HUES6 (cell line): ENCODE measurements around the gene LGALS3.

Experiments
- H3K27ac ChIP-seq: 2 replicates; pipeline ENCODE4 v1.7.0; 2013; ENCODE audit warnings: low read depth, mild to moderate bottlenecking, low read length, inconsistent platforms
- H3K27me3 ChIP-seq: 2 replicates; pipeline ENCODE4 v1.6.1; 2013; ENCODE audit warnings: low read length; ENCODE audit not compliant: control insufficient read depth, insufficient read depth
- H3K36me3 ChIP-seq: 2 replicates; pipeline ENCODE4 v1.6.1; 2013; ENCODE audit warnings: low read length; ENCODE audit not compliant: control insufficient read depth, insufficient read depth
- H3K4me1 ChIP-seq: 2 replicates; pipeline ENCODE4 v1.6.1; 2013; ENCODE audit warnings: low read length; ENCODE audit not compliant: control insufficient read depth, insufficient read depth
- H3K4me3 ChIP-seq: 2 replicates; pipeline ENCODE4 v1.5.1; 2013; ENCODE audit warnings: low read depth, low read length
- H3K9ac ChIP-seq: one replicate; pipeline ENCODE4 v1.6.1; 2013; ENCODE audit warnings: mild to moderate bottlenecking, low read length
- H3K9me3 ChIP-seq: 2 replicates; pipeline ENCODE4 v1.6.1; 2013; ENCODE audit warnings: low read depth, low read length; ENCODE audit not compliant: control insufficient read depth, insufficient read depth

LGALS3 gene

DNA sequence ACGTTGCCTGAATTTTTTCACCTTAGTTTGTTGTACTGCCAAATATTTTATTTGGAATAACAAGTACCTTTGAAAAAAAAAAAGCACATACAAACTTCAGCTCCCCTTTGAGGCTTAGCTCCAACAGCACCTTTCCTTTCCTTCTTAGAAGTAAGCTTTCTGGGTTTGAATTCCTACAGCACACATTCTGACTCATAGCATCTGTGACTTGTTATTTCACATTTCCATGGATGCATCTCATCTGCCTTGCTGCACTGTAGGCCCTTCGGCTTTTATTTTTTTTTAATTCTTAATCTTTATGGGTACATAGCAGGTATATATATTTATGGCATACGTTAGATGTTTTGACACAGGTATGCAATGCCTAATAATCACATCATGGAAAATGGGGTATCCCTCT is 7.2 kb downstream of the LGALS3 start:
- peaks cover 7% of the 10 kb centered on the region for H3K36me3 ChIP-seq
- H3K27ac ChIP-seq = no peak overlapping the region
- H3K27me3 ChIP-seq = peaks cover 8% of the 10 kb centered on the region
- no peaks in the 10 kb centered on the region for H3K4me1 ChIP-seq
- H3K9me3 ChIP-seq = no peaks in the 10 kb centered on the region
- no peak overlapping the region for H3K4me3 ChIP-seq
- no peak overlapping the region for H3K9ac ChIP-seq

DNA sequence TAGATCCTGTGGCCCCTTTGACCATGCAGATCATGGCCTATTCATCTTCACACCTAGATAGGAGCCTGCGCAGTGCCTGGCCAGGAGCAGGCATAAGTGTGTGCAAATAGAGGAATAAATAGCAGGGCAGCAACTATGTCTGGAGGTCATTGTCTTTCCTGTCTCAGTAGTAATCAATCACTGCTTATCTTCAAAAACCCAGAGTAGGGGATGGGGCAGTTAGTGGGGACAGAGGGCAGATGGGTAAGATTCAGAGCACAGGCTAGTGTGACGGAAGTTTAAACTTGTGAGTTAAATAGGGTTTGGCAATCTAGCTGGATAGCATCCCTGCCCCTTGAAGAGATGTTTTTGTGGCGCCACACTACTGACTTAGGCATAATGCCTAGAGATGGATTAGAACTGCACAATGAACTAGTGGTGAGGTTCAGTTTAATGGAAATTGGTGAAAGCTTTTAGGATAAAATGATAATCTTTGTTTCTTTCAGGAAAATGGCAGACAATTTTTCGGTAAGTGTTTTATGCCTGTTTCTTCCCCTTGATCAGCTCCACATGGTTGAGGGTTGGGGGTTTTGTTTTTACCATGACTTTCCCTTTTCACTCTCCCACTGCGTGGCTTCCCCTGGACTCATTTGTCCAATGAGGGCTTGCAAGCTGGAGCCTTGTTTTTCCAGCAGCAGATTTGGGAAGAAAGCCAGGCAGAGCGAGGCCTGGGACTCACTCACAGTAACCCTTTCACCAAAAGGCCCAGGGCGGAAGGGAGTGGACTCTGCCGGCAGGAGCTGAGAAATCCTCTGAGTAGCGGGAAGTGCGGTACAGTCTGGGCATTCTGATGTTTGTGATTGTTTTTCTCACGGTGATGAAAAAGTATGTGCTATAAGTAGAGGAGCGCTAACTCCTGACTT is 8.1 kb downstream of the LGALS3 start:
- H3K9ac ChIP-seq = no peak overlapping the region
- H3K4me1 ChIP-seq = no peaks in the 10 kb centered on the region
- peaks cover 14% of the 10 kb centered on the region for H3K36me3 ChIP-seq
- H3K9me3 ChIP-seq = no peaks in the 10 kb centered on the region
- no peak overlapping the region for H3K27ac ChIP-seq
- H3K4me3 ChIP-seq = no peak overlapping the region
- no peaks in the 10 kb centered on the region for H3K27me3 ChIP-seq

DNA sequence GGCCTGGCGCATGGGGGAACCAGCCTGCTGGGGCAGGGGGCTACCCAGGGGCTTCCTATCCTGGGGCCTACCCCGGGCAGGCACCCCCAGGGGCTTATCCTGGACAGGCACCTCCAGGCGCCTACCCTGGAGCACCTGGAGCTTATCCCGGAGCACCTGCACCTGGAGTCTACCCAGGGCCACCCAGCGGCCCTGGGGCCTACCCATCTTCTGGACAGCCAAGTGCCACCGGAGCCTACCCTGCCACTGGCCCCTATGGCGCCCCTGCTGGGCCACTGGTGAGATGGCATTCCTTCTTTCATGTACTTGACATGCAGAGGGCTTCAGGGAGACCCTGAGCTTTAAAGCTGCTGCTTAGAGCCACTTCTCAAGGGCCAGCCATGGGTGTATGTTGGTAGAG is 9.0 kb downstream of the LGALS3 start:
- no peaks in the 10 kb centered on the region for H3K27me3 ChIP-seq
- no peak overlapping the region for H3K9ac ChIP-seq
- peaks cover 22% of the 10 kb centered on the region for H3K36me3 ChIP-seq
- no peaks in the 10 kb centered on the region for H3K9me3 ChIP-seq
- H3K4me3 ChIP-seq = no peak overlapping the region
- H3K27ac ChIP-seq = no peak overlapping the region
- H3K4me1 ChIP-seq = no peaks in the 10 kb centered on the region

DNA sequence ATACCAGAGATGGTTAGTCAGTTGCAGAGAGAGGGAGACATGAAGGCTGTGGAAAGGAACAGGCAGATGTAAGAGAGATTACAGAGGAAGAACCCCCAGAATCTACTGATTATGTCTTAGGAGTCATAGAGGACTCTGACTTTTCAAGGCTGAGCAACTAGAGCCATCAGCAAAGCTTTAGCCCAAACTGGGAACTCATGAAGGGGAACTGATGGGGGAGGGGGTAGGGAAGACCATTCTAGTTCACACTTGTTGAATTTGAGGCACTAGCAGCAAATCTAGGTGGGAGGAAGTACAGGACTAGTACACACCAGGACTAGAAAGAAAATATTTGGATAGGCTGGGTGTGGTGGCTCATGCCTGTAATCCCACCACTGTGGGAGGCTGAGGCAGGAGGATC is 10.1 kb downstream of the LGALS3 start:
- Histone ChIP-seq H3K9me3 (no peaks in the 10 kb centered on the region), H3K27me3 (no peaks in the 10 kb centered on the region), H3K4me1 (no peaks in the 10 kb centered on the region), H3K27ac (no peak overlapping the region), H3K9ac (no peak overlapping the region), H3K4me3 (no peak overlapping the region), H3K36me3 (peaks cover 28% of the 10 kb centered on the region)

DNA sequence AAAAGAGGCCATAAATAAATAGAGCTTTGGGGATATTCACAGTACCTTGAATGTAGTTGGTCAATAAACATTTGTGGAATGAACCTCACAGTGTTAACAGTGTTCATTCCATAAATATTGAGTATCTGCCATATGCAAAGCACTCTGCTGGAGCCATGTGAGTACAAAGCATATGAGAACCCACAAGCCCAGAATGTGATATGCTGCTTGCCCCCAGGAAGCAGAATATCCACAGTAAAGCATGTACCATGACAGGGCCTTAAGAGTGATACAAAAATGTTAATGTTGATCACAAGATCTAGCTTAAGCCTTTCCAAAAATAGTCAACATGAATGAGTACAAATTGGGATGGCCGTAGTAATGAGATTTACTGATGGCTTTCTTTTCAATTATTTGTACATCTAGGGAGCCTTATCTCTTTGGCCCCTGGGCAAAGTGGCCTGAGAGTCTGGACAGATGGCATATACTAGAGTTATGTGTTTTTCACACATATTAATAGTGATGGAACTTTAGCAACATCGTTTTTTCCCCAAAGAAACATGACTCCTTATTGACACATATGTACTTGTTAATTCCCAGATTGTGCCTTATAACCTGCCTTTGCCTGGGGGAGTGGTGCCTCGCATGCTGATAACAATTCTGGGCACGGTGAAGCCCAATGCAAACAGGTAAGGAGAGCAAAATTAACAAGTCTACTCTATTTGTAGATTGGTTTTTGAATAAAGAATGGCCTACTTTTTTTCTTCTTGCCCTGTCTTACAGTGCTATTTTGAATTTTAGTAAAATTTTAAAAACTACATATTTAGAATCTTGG is 10.9 kb downstream of the LGALS3 start:
- Histone ChIP-seq H3K9ac (no peak overlapping the region), H3K27ac (no peak overlapping the region), H3K36me3 (peaks cover 33% of the 10 kb centered on the region), H3K27me3 (no peaks in the 10 kb centered on the region), H3K9me3 (no peaks in the 10 kb centered on the region), H3K4me1 (no peaks in the 10 kb centered on the region), H3K4me3 (no peak overlapping the region)

DNA sequence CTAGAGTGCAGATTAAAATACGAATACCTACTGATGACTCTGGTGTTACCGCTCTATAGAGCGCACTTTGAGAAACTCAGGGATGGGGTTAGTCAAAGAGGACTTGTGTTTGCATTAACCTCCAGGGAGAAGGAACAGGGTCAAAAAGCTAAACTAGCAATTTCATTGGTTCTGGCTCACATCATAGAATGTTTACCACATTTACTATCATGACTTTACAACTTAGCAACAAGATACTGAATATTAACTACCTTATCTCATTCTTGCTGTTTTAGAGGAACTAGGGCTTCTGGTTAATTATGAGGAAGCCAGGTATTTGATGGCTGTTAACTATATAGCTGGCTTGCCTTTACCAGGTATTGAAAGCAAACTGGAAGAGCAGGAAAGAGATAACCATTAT is 12.8 kb downstream of the LGALS3 start:
- Histone ChIP-seq H3K4me3 (no peak overlapping the region), H3K4me1 (no peaks in the 10 kb centered on the region), H3K9ac (no peak overlapping the region), H3K27ac (no peak overlapping the region), H3K36me3 (peaks cover 51% of the 10 kb centered on the region), H3K27me3 (no peaks in the 10 kb centered on the region), H3K9me3 (no peaks in the 10 kb centered on the region)

DNA sequence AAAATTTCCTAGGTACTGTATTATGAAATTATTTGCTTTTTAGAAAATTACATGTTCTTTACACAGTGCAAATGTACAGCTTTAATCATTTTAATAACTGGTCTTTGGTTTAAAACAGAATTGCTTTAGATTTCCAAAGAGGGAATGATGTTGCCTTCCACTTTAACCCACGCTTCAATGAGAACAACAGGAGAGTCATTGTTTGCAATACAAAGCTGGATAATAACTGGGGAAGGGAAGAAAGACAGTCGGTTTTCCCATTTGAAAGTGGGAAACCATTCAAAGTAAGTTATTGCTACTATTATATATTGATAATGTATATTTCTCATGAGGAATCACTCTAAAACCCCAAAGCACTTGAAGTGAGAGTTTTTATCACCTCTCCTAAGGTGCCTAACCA is 13.4 kb downstream of the LGALS3 start:
- H3K9me3 ChIP-seq = no peaks in the 10 kb centered on the region
- H3K4me1 ChIP-seq = no peaks in the 10 kb centered on the region
- no peak overlapping the region for H3K27ac ChIP-seq
- H3K9ac ChIP-seq = no peak overlapping the region
- no peak overlapping the region for H3K4me3 ChIP-seq
- peaks cover 58% of the 10 kb centered on the region for H3K36me3 ChIP-seq
- no peaks in the 10 kb centered on the region for H3K27me3 ChIP-seq

DNA sequence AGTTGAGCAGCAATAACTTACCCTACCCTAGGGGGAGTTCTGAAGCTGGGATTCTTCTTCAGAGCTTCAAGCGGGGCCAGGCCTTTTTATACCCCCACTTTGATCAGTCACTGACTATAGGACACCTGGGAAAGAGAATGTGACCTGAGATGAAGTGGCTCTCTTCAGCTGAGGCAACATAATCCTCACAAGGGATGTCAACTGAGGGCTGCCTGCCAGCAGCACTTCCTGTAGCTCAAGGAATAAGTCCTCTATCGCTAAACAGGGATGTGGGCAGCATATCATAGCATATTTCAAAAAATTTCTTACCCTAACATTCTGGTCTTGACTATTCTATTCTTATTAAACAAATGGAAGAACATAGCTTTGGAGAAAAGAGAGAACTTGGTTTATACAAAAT is 17.4 kb downstream of the LGALS3 start:
- no peak overlapping the region for H3K9ac ChIP-seq
- no peak overlapping the region for H3K27ac ChIP-seq
- H3K27me3 ChIP-seq = no peaks in the 10 kb centered on the region
- peaks cover 86% of the 10 kb centered on the region for H3K36me3 ChIP-seq
- no peaks in the 10 kb centered on the region for H3K9me3 ChIP-seq
- no peaks in the 10 kb centered on the region for H3K4me1 ChIP-seq
- H3K4me3 ChIP-seq = no peak overlapping the region

DNA sequence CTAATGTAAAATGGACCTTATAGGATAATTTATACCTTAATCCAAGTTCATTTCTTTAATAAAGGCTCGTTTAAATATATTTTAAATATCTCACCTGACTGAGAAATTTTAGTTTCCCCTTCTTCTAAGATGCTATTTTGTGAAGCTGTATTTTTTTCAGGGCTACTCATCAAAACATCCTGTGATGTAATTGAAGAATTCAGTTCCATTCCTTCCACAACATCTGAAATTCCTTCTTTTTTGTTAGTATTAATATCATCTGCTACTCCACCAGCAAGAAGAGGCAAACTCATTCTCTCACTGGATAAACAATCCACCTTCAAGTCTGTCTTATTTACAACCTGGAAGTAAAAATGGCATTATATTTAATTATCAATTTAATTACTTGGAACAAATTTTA is 22.5 kb downstream of the LGALS3 start:
- Histone ChIP-seq H3K27ac (no peak overlapping the region), H3K27me3 (no peaks in the 10 kb centered on the region), H3K4me3 (no peak overlapping the region), H3K36me3 (peaks cover 90% of the 10 kb centered on the region), H3K9me3 (no peaks in the 10 kb centered on the region), H3K4me1 (no peaks in the 10 kb centered on the region), H3K9ac (no peak overlapping the region)

DNA sequence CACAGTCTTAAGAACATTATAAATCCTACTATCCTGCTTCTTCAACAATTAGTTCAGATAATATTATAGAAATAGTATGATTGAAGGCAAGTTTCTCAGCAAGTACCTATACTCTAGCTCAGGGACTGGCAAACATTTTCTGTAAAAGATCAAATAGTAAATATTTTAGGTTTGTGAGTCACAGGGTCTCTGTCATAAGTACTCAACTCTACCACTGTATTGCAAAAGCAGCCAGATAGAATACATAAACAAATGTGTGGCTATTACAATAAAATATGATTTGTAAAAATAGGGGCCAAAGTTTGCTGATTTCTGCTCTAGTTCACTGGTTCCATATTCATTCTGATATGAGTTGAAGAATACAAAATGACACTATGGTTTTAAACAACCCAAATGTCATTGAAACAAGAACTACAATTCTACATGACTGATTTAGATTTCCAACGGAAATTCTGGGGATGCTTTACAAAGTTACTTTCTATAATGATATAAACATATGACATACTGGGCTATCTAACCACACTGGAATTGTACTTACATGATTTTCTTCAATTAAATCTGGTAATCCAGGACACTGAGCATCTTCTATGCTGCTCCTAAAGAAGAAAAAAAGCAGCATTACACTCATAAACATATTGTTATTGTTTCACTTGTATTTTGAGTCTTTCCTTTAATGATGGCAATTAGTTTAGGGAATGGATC is 23.2 kb downstream of the LGALS3 start:
- Histone ChIP-seq H3K4me3 (no peak overlapping the region), H3K9me3 (no peaks in the 10 kb centered on the region), H3K27ac (no peak overlapping the region), H3K27me3 (no peaks in the 10 kb centered on the region), H3K9ac (no peak overlapping the region), H3K36me3 (peaks cover 90% of the 10 kb centered on the region), H3K4me1 (no peaks in the 10 kb centered on the region)

DNA sequence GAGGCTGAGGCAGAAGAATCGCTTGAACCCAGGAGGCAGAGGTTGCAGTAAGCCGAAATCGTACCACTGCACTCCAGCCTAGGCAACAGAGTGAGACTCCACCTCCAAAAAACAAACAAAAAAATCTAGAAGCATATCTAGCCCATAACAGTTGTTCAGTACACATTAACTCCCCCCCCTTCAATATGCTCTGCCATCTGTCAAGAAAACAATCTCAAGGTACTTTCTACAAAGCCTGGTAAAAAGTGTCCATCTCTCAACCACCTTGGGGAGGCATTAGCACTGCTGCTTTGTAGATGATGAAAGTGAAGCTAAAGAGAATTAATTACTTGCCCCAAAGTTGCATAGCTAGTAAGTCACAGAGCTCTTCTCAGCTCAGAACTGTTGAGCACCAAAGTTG is 24.9 kb downstream of the LGALS3 start:
- H3K9me3 ChIP-seq = no peaks in the 10 kb centered on the region
- H3K27me3 ChIP-seq = no peaks in the 10 kb centered on the region
- H3K4me1 ChIP-seq = no peaks in the 10 kb centered on the region
- peaks cover 87% of the 10 kb centered on the region for H3K36me3 ChIP-seq
- no peak overlapping the region for H3K4me3 ChIP-seq
- H3K9ac ChIP-seq = no peak overlapping the region
- no peak overlapping the region for H3K27ac ChIP-seq
